22Rv1 (cell line): ENCODE measurements around the gene ARPC2.

Source experiments
- H3K27ac ChIP-seq: fragments of 450-650 bp; 2 replicates; pipeline ENCODE4 v1.5.1; 2017
- ZFX ChIP-seq: fragments of 450-650 bp; IDR thresholded peaks from 2 replicates; pipeline ENCODE4 v1.6.1; 2017; ENCODE audit warnings: antibody characterized with exemption, borderline replicate concordance
- TF ChIP-seq, protein P1 (sequence below): fragments of 450-650 bp; IDR thresholded peaks from 2 replicates; pipeline ENCODE4 v1.5.1; 2017; ENCODE audit warnings: mild to moderate bottlenecking

Gene ARPC2

DNA sequence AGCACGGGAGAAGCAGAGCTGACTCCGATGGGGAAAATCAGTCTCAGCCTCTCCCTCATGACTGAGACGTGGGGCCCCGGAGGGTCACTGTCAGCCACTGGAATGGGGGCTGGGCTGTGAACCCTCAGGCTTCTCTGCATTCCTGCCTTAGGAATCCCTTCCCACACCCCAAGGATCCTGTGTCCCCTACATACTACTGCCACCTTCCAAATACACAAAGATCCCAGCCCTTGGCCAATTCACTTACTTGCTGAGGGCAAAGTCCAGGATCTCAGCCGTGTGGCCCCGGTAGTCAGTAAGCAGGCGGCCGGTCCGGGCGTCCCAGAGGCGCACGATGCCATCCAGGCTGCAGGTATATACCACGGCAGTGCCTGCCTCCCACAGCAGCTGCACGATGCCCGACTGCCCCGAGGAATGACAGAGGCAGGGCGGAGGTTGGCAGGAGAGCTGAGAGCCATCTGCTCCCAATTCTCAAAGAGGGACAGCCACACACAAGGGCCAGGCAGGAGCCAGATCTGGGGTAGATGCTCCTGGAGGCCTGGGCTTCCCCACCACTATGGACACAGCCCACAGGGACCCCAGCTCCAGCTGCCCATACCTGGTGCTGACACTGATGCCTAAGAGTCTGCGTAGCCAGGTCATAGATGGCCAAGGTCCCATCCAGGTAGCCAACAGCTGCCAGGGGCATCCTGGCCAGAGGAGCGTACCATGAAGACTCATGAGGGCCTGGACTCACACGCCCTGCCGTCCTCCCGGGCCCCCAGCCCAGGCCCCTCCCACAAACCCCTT is 48.0 kb downstream of the ARPC2 start:
- no peak for TF ChIP-seq ZFX
- TF ChIP-seq, protein P1, sequence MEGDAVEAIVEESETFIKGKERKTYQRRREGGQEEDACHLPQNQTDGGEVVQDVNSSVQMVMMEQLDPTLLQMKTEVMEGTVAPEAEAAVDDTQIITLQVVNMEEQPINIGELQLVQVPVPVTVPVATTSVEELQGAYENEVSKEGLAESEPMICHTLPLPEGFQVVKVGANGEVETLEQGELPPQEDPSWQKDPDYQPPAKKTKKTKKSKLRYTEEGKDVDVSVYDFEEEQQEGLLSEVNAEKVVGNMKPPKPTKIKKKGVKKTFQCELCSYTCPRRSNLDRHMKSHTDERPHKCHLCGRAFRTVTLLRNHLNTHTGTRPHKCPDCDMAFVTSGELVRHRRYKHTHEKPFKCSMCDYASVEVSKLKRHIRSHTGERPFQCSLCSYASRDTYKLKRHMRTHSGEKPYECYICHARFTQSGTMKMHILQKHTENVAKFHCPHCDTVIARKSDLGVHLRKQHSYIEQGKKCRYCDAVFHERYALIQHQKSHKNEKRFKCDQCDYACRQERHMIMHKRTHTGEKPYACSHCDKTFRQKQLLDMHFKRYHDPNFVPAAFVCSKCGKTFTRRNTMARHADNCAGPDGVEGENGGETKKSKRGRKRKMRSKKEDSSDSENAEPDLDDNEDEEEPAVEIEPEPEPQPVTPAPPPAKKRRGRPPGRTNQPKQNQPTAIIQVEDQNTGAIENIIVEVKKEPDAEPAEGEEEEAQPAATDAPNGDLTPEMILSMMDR, result no peak
- H3K27ac ChIP-seq, result no peak overlapping the region

- TF ChIP-seq, protein P1, result no peak
- no peak overlapping the region for H3K27ac ChIP-seq
Measured at GRCh38 chr2:218265626-218266025, 48.6 kb downstream of the ARPC2 start.

DNA sequence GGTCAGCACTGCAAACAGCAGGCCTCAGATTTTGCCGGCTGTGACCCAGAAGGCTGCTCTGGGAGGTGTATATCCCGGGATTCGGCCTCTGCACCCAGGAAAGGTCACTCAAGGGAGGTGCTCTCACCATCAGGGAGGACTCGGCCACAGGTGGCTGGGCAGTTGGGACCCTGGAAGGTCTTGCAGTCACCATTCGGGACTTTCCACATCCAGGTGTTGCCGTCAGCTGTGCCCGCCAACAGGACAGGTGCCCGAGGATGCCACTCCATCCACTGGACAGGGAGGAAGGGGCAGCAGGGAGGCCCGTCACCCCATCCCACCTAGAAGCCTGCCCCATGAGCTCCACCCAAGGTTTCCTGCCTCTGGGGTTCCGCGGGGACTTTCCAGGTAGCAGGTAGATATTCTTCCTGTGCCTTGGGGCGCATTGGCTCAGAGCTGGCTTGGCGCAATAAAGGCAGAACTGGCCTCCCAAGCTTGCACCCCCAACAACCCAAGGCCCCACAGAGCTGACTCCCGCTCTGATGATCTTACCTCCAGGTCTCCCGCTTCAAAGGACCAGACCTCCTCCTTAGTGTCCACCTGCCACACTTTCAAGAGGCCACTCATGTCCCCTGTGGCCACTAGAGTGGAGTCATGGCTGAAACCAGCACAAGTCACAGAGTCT is 49.5 kb downstream of the ARPC2 start:
- H3K27ac ChIP-seq, result no peak overlapping the region
- TF ChIP-seq ZFX, result no peak
- TF ChIP-seq, protein P1, result no peak

DNA sequence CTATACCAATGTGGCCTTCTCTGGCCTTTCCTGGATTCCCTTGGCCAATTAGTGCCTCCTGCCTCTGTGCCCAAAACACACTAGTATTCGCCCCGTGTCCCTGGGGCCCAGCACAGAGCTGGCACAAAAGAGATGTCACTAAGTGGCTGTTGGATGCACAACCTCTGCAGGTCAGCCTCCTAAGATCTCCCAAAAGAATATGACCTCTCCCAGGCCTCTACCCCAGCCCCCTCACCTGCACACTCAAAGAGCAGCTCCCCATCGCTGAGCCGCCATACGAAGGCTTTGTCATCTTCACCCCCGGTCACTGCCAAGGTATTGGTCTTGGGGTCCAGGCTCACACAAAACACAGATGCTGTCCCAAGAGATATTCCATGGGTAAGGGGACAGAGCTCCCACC is 50.3 kb downstream of the ARPC2 start:
- TF ChIP-seq, protein P1, result no peak
- TF ChIP-seq ZFX, result no peak
- no peak overlapping the region for H3K27ac ChIP-seq

GRCh38 chr2:218269900-218270720 is 53.1 kb downstream of the ARPC2 start, which contains the start of the genes AAMP and PNKD:
AAMP (minus strand) TSS chr2:218270137; CDS start chr2:218270086, 51 bp downstream.
PNKD (plus strand) TSS chr2:218270519; CDS start chr2:218270536, 17 bp downstream.
- H3K27ac ChIP-seq, result peak within 1 kb of the TSS; percentile 77
- TF ChIP-seq, protein P1, result no peak
- TF ChIP-seq ZFX, result no peak

- TF ChIP-seq, protein P1, result no peak
- TF ChIP-seq ZFX, result no peak
- H3K27ac ChIP-seq, result peak overlapping the region; percentile 77
Measured at GRCh38 chr2:218270721-218271486, 53.9 kb downstream of the ARPC2 start.
